Measurements from ENCODE around the gene USH2A.

The USH2A gene

DNA sequence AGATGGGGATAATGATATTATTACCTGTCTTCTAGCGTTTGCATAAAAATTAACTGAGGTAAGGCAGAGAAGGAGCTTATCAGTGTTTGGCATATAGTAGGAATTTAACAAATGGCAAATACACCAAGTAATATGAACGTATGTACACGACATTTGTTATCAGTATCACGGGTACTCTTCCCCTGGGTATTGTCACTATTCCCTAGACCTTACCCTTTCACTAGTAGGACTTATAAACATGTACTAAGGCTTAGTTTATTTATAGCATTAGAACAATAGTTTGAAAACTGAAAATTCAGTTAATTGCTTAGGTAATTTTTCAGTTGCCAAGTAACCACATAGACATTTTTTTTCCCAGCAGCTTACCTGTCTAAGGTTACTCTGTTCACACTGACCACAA lies 669.1 kb downstream of the USH2A start:
- no peak for DNase-seq

DNA sequence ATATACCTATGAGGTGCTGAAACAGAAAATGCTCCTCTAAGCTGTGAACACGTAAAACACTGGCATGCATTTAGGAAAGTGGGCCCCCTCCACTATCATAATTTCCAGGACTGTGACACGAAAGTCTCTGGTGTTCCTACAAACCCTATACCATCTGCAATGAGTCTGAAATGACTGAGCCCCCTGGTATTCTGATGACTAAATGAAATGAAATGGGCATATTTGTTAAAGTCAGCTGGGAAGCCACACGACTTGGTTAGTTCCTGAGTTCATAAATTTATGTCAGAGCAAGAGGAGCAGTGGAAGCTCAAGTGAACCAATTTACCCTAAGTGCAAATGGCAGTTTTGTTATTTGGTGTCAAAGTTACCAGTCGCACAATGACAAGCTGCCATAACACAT lies 673.8 kb downstream of the USH2A start:
- DNase-seq: no peak

DNA sequence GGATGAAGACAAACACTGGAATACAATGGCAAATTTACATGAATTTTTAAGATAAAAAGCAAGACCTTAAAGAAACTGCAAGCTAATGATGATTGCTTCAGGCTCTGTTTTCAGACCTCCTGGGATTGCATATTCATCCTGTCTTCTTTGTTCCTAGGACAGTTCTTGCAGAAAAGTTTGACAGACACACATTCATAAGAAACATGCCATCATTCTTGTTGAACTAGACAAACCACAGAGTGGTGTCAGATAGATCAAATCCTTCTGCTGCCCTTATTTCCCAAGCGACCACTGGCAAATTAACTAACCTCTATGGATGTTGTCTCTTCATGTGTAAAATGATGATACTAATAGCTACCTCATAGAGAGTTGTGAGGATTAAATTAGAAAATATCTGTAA lies 674.8 kb downstream of the USH2A start:
- no peak for DNase-seq

DNA sequence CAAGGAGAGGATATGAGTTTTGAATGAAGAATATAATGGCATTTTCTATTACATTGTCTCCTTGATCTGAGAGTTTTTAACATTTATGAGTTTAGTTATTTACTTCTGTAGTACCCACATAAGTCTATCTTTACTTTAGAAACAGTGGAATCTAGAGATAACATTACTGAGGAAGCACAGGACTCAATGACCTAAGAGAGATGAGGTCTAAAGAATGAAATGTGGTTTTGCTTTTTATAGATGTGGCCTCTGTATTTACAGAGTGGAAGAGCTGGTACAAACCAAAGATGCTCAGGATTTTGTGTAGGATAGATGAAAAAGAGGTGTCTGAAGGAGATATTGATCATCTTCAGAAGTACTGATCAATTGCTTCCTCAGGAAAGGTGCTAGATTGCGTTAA lies 678.8 kb downstream of the USH2A start:
- no peak for DNase-seq

DNA sequence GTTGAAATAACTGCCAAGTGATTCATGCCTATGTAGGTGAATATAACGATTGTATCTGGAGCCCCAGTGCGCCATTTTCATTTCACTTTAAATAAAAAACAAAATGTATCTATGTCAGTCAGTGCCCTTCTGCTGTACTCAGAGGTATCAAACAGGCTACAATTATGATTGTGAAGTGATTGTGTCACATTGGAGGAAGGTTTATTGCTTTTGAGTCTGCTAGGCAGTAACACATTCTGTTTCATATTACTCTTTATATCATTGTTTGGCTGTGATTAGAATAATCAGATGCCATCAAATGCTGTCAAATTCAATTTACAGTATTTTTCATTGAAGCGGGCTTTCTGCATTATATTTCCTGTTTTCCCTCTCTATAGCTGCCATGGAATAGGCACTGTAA lies 684.2 kb downstream of the USH2A start:
- DNase-seq: no peak

DNA sequence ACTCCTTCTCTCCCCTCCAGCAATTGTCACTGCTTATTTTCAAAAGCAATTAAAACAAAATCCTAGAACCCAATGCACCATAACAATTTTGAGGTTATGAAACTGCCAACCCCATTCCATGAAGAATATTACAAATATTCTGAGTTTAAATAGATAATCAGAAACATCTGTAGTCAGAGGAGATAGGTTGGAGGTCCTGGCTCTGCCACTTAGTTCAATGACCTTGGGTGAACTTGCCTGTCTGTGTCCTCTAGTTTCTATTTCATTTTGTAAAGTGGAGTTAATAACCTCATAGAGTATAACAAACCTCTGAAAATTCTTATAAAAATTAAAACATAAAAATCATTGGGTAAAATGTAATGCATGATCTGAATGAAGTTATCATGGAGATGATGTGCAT lies 691.5 kb downstream of the USH2A start:
- DNase-seq: no peak

DNA sequence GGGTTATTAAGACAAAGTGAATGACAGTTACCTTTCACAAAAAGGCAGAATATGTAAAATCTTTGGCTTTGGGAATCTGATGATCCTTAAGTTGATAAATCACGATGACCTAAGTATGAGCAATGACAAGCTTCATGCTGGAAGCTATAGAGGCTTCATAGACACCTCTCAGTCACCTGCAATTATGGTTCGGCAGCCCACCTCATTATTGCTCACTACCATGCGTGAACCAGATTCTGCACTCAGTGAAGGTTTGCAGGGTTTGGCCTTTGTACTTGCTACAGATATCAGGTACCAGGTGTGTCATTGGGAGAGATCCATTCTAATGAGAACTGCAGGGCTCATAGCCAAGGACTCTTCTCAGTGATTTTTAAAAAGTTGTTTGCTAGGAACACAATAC lies 692.6 kb downstream of the USH2A start:
- DNase-seq: no peak

DNA sequence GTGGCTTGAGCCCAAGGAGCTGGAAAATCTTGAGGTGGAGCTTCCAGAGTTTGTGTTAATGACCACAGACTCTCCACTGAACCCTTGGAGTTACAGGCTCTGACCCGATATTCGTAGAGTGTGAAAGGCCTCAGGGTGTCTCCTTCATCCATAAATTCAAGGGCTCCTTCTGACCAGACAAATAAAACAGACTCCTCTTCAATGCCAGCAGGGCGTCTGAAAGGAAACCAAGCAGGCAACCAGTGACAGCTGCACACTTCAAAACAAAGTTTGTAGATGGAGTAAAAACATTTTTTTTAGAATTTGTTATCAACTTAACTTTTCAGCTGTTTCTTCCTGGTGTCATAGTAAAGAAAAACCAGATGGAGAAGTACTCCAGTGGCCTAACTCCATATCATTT lies 695.1 kb downstream of the USH2A start:
- no peak for DNase-seq

DNA sequence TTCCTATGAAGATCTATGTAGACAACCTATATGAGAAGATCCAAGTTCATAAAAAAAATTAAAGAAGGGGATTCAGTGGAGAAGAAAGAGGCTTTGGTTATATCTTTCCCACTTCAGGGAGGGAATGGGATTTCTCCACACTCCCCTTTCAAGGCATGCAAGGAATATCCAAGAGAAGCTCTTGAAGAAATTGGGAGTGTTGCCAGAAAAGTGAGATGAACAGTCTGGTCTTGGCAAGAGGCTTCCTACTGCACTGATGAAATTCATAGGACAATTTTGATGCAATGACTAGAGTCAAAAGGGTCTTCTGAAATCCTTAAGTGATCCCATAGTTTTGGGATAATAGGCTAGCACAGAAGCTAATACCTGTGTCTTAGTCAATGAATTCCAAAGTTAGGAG lies 703.1 kb downstream of the USH2A start:
- DNase-seq: no peak

DNA sequence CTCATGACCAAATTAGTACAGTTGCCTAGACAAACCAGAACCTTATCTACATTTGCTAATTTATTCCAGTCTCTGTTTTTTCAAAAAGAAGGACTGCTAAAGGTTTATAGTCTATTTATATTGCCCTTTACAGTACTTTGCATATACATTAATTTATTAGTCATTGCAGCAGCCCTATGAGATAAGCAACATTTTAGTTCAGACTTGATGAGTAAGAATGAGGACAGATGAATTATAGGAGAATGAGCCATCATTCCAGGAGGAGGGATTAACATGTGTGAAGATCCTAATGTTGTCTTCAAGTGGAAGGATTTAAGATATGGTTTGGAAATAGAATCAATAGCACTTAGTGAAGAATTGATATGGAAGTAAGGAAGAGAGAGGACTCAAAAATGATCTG lies 703.7 kb downstream of the USH2A start:
- DNase-seq: no peak

DNA sequence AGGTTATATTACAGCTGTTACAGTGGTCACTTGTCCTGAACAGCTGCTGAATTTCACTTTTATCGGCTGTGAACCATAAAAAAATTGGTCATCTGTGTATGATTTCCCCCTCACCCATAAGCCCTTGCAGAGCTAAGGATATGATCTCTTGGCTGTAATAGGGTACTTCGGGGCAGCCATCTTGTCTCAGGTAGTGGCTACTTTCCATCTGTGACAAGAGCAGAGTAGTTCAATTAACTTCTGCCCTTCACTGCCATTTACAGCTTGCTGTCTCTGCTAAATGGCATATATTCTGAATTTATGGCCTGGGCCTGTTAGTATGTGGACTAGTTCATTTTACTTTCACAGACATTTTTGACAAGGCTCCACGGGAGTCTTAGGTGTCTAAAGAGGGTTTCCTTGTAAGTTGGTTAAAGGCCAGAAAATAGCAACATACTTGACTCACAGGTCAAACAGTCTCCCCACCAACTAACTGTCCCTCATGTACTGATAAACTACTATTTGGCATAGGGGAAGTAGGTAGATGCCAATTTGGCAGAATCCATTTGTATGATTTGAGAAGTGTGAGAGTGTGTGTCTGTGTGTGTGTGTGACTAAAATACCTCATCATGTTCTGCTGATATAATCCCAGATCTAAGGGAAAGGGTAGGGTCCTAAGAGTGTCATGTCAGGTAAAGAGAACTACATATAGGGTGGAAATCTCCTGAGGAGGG lies 704.5 kb downstream of the USH2A start:
- DNase-seq: no peak

DNA sequence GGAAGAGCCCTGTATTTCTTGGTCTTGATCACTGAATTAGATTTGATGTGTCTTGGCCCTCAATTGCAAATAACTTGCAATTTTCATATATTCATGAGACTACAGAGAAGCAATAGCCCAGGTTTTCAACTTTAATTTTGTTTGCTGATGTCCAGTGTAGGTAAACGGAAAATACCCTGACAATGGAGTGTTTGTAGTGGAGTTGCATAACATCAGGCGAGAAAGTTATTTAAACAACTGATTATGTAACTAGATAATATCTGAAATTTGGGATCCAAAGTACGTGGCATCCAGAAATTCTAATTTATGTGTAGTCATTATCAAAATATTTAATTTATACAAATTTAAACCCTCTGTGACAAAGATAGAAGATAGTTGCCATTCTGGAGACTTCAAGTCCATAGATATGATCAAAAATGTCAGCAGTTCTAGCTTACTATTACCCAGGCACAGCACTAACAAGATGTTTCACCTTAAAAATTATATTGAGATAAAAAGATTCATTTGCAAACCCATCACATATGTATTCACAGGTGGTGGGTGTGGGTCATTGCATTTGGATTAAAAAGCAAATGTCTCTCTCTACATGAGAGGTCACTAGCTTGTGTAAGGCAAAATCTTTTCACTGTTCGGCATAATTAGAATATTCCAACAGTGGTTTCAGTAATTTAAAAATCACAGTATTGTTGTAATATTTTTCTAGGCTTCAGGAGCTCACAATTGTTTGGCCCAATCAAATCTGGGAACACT lies 705.4 kb downstream of the USH2A start:
- DNase-seq: no peak

DNA sequence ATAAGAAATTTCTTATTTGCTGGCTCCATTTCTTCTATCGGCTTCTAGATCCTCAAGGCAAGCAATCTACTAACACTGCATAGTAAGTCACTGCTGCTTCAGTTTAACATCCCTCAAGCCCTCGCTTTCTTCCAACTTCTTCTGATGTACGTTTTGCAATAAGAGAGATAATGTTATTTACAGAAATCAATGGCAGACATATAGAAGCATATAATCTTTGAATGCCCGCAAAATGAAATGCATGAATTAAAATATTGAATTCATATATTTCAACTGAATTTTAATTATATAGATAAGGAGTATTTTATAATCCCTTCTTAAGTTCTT lies 712.4 kb downstream of the USH2A start:
- DNase-seq: no peak

DNA sequence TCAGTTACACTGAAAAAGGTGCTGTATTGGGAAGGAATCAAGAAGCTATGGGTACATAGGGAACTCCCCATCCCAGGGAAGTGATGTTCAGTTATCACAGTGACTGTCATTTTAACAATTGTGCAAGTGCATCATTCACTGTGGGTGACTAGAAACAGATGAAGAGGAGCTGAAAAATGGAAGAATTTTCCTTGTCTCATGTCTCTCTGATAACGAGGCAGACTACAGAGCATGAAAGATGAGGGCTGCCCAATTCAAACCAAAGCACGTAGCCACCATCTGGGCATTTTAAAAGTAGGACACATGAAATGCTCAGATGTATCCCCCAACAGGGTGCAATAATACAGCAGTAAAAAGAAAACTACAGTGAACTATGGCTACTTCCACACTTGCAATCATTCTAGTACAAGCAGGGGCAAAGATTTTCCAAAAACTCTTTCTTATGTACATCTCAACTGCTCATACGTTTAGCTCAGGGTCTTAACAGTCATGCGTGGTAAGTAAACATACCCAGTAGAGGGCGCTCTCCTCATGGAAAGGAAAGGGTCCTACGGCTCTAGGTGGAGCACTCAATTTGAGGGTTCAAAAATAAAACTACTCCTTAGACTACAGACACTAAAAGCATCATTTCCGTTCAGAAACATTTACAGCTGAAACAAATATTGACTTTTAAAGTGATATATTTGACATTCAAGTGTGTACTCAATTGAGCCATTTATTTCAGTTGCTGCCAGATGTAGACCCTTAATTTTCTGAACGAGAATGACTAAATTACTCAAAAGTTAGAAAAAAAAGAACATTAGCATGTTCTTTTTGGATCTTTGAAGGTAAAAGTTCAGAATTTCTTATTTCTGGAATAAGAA lies 713.0 kb downstream of the USH2A start:
- DNase-seq: no peak

DNA sequence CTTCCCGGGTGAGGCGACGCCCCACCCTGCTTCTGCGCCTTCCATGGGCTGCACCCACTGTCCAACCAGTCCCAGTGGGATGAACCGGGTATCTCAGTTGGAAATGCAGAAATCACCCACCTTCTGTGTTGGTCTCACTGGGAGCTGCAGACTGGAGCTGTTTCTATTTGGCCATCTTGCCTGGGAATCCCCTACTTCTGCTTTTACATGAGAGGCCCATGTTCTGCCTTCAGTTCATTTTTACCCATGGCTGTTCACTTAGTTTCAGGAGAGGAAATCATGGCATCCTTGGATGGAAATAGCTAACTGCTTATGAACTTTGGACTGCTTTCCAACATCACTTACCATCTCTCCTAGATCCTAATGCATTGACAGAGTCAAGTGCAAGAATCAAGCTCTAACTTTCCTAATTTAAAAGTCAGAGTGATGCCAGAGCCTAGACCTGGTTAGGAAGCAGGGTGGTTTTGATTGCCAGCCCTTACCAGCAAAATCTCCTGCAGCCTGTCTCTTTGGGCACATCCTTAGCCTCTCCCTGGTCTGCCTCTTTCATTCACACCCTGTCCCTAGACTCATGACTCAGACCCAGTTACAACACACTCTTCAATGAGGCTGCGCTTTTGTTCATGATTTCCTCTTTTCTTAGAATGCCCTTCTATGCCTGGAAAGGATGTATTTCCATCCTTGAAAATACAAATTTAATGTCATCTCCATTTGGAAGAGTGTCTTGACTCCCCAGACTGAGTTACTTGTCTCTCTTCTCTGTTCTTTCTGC lies 719.0 kb downstream of the USH2A start:
- DNase-seq: no peak

DNA sequence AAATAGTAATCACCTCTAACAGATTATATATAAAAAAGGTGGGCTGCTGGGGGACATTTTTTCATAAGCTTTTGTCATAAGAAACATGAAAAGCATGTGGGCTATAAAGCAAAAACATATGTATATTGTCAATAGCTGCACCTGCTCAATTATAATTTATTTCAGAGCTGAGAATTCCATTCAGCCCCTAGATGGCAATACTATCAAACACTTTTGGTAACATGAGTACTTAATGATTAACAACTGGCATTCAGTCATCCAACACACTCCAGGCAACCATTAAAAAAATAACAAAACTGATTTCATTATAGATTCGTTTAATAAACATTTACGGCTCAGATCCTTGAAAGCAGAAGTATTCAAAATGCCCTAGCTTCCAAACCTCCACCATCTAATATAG lies 741.0 kb downstream of the USH2A start:
- no peak for DNase-seq

DNA sequence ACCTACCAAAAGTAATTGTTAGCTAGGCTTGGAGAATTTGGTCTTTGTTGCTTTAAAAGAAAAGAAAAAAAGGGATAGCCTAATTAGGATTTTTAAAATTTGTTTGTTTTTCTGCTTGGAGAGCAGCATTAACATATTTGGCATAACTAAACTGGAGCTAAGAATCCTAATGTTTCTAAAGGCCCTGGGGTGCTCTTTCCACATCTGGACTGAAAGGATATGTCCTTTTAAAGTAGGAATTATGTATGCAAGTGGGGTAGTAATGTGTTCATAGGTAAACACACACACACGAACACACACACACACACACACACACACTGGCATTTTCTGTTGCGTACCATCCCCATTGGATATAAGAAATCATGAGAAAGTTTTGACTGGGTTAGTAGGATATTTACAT lies 742.2 kb downstream of the USH2A start:
- DNase-seq: no peak

DNA sequence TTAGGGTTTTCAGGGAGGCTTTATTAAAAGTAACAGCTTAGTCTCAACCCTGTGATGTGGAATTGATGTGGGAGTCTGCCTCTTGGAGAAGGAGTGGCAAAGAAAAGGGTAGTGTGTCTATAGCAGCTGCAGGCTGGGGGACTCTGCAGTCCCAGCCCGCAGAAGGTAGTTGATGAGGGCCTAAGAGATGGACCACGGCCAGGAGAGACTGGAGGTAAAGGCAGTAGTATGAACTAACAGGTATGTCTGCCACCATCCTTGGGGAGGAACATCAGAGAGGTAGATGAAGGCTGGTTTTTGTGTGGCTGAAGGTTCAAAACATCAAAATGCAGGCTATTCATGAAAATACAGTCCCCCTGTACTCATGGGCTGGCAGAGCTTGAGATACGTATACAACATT lies 744.0 kb downstream of the USH2A start:
- DNase-seq: no peak

DNA sequence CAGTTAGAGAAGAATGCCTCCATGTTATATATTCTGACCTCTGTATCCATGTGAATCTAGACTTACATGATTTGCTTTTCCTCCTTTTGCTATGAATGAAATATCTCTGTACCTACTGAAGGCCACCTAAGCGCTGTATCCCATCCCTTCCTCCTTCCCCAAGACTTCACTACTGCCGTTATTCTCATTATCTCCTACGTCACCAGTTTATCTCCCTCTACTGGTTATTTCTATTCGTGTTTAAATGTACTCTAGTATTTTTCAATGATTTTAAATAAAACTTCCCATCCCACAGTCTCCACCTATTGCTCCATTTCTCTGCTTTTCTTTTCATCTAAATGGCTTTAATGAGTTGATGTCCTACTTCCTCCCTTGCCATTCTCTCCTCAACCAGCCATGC lies 746.1 kb downstream of the USH2A start:
- no peak for DNase-seq

DNA sequence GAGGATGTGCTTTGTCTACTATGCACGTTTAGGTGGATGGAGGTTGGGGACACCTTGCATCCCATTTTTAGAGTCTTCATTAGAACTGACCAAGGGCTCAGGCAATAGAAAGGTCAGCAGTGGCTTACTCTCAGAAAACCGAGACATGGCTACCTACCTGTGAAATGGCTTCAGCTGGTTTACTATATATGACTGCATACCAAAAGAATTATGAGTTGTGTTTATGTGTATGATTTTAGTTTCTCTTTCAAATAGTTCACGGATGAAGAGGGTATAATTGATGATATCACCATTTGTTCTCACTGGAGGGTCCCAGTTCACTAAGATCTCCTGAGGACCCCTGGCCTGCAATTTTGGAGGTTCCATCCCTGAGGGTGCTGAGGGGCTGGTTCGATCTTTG lies 749.3 kb downstream of the USH2A start:
- DNase-seq: no peak

DNA sequence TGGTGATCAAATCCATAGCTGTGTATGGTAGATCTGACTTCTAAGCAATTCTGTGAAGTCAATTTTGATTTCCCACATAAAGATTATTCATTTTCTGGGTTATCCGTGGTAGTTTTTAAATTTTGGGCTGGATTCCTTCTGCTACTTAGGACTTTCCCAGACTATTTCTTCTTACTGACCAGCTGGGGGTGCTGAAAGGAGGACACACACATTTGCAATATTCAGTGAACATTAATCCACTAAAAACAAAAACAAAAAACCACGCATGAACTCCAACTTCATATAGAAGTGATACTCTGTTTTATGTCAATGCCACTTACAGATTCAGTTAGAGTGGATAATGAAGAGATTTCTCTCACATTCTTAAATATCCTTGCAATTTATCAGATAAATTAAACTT lies 750.8 kb downstream of the USH2A start:
- no peak for DNase-seq

DNA sequence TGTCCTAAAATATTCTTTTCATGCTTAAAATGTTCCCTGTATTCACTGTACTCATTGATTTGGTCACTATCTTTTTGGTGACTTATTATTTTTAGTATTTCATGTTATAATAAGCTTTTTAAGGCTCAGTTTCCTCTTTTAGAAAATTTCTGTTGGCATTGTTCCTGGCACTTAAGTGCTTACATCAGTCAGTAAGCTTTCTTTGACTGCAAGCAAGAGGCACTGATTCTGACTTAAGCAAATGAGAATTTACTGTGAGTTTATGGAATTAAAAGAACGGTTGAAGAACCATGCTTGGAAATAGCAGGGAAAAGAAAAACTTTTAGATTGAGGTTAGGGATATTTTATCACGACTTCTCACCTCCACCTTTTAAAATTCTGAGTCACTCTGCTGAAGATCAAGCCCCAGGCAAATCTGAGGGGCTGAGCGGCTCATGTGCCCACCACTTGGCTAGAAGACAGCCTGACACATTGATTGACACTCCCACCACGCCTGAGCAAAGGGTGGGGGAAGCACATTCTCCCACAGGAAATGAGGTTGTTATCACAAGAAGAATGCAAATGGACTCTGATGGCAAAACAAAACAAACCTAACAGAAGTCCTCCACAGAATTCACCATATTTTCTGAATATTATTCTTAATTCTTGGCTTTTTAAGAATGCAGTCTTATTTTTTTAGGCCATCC lies 753.3 kb downstream of the USH2A start:
- DNase-seq: no peak

DNA sequence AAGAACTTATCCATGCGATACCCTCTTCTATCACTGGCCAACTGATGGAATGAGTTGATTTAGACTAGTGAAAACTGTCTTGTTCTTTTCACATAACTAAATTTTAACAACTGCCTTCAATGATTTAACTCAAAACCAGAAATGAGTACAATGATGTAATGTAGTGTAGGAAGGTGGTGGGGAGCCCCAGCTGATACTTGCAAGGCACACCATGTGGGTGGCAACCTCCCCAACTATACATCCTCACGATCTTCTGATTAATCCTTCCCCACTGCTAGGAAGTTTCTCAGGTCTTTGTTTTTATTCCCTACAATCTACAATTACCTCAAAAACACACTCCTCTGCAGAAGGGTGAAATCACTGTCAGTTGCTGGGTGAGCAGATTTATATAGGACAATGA lies 755.5 kb downstream of the USH2A start:
- no peak for DNase-seq

Data from activated CD4-positive, alpha-beta T cell treated with anti-CD3 and anti-CD28 coated beads for 1 hour (primary cell).